ENCODE results near the gene FBXO40. TPM values are rescaled to one million over a fixed set of nuclear protein-coding genes. Genes with fewer than 3 reads are reported as not detected.

Gene FBXO40, protein sequence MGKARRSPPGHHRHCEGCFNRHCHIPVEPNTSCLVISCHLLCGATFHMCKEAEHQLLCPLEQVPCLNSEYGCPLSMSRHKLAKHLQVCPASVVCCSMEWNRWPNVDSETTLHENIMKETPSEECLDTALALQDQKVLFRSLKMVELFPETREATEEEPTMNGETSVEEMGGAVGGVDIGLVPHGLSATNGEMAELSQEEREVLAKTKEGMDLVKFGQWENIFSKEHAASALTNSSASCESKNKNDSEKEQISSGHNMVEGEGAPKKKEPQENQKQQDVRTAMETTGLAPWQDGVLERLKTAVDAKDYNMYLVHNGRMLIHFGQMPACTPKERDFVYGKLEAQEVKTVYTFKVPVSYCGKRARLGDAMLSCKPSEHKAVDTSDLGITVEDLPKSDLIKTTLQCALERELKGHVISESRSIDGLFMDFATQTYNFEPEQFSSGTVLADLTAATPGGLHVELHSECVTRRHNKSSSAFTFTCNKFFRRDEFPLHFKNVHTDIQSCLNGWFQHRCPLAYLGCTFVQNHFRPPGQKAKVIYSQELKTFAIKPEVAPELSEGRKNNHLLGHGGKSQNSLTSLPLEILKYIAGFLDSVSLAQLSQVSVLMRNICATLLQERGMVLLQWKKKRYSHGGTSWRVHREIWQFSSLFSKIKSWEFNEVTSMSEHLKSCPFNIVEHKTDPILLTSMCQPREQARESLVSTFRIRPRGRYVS
- not detected in 2 replicates for total RNA-seq
- total RNA-seq (2013) = 0.09 TPM
- not detected in 2 replicates for polyA plus RNA-seq
- polyA minus RNA-seq = 0.07 TPM in 1 of 2 replicates, not detected in the other

DNA sequence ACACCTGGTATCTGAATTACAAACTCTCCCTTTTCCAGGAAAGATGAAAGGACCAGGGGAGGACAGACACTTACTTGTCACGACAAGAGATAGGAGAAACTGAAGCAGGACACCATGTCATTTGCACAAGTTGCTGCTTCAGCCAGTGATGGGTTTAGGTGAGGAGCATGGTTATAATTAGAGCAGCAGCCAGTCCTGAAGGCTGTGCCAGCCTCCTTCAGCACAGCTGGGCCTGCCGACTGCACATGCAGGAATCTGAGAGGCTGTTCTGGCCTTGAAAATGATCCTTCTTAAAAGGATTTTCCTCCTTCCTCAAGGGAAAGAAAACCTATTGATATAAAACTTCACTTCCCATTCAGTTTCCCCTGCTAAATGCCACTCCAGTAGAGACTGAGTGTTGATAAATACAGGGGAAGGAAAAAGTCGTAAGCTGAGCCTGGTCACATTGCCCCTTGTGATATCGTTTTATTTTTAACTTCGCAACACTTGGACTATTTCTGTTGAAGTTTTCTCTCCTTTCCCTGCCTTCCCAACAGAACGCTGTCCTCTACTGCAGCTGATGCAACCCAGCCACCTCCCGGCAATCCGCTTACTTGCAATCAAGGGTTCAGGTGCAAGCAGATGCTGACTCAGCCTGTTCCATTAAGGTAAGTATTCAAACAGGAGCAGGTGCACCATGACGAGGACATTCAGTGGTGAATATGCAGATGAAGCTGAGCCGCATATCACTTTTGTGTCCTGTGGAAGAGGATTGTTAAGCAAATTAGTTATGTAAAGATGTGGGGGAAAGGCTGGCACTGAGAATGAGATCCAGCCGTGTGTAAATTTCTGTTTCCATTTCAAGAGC is at the start of gene FBXO40:
Gene FBXO40 (plus strand): TSS at position 524 of the 847 bp plus-strand sequence. CDS start 27,197 bp downstream, outside the sequence.
- H2AFZ ChIP-seq (ENCODE audit: insufficient read depth, low read depth, low read length, poor library complexity, severe bottlenecking) = no peak within 1 kb of the TSS
- no peaks in the 10 kb centered on the region for H3K79me2 ChIP-seq (ENCODE audit: control insufficient read depth, insufficient read depth, low read length)
- CTCF ChIA-PET = no interaction called here
- H3K9ac ChIP-seq (ENCODE audit: low read length) = no peak within 1 kb of the TSS
- intact Hi-C loops (cut with micrococcal nuclease) = no loop called here
- Mint-ChIP-seq H3K27ac (no peak within 1 kb of the TSS), H3K4me3 (no peak within 1 kb of the TSS), H3K27me3 (no peaks in the 10 kb centered on the region), H3K4me1 (peaks cover 7% of the 10 kb centered on the region), H3K9me3 (ENCODE audit: insufficient read depth) (no peaks in the 10 kb centered on the region)
- no peak within 1 kb of the TSS for H3K4me3 ChIP-seq (ENCODE audit: control extremely low read depth in 1 of 5, extremely low read depth in 1 of 5, insufficient read depth in 1 of 5, low read depth in 2 of 5, low read length in 4 of 5)
- TF ChIP-seq, protein P1, sequence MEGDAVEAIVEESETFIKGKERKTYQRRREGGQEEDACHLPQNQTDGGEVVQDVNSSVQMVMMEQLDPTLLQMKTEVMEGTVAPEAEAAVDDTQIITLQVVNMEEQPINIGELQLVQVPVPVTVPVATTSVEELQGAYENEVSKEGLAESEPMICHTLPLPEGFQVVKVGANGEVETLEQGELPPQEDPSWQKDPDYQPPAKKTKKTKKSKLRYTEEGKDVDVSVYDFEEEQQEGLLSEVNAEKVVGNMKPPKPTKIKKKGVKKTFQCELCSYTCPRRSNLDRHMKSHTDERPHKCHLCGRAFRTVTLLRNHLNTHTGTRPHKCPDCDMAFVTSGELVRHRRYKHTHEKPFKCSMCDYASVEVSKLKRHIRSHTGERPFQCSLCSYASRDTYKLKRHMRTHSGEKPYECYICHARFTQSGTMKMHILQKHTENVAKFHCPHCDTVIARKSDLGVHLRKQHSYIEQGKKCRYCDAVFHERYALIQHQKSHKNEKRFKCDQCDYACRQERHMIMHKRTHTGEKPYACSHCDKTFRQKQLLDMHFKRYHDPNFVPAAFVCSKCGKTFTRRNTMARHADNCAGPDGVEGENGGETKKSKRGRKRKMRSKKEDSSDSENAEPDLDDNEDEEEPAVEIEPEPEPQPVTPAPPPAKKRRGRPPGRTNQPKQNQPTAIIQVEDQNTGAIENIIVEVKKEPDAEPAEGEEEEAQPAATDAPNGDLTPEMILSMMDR (IDR thresholded peaks at IDR 0.05) = no peak
- no peak for TF ChIP-seq EZH2 (IDR thresholded peaks at IDR 0.05; ENCODE audit: borderline replicate concordance, insufficient read depth, low read depth, low read length, poor library complexity, severe bottlenecking)
- H3K27ac ChIP-seq (ENCODE audit: low read length in 2 of 2) = no peak within 1 kb of the TSS
- ATAC-seq (ENCODE audit: low read depth) (no peak), DNase-seq (peak; percentile 11)
- H3K36me3 ChIP-seq (replicated peaks in 1 of 2; ENCODE audit: control extremely low read depth in 1 of 2, control insufficient read depth in 1 of 2, extremely low read depth in 1 of 2, insufficient read depth in 2 of 2, low read length in 1 of 2) = no peaks in the 10 kb centered on the region
- no peaks in the 10 kb centered on the region for H3K4me1 ChIP-seq (ENCODE audit: control insufficient read depth in 2 of 2, insufficient read depth in 2 of 2, low read length in 2 of 2)
- H3K4me2 ChIP-seq (replicated peaks; ENCODE audit: low read depth, low read length, poor library complexity, severe bottlenecking) = no peak within 1 kb of the TSS
- POLR2A ChIA-PET = no interaction called here
- H3K9me3 ChIP-seq (ENCODE audit: control extremely low read depth in 1 of 3, control insufficient read depth in 2 of 3, insufficient read depth in 1 of 3, low read length in 2 of 3) = no peaks in the 10 kb centered on the region
- no peaks in the 10 kb centered on the region for H3K27me3 ChIP-seq (replicated peaks in 1 of 4; ENCODE audit: control extremely low read depth in 1 of 4, control insufficient read depth in 3 of 4, insufficient read depth in 4 of 4, low read length in 3 of 4)
- WGBS (ENCODE audit: insufficient coverage) = 84% methylated on average over 8 of the region's 11 CpGs
- H4K20me1 ChIP-seq (ENCODE audit: control insufficient read depth, insufficient read depth, low read length, poor library complexity, severe bottlenecking) = no peaks in the 10 kb centered on the region
